Suprapubic skin (tissue), 4 donors: ENCODE measurements around the gene EPB41. TPM values are rescaled to one million over a fixed set of nuclear protein-coding genes. Genes with fewer than 3 reads are reported as not detected.
"Not testable (repeated sequence)": the region's sequence is repeated elsewhere in the genome, so short reads cannot be mapped to it uniquely, and the experiment has no call there.

ENCODE experiments used
- DNase-seq, 2 donors: peaks; one replicate each; pipeline ENCODE4 v3.0.0-alpha.2; 2019; ENCODE audit warnings: low spot score in 2 of 2
- H3K27ac ChIP-seq: fragments of 200-600 bp; sonication (generic); one replicate; pipeline ENCODE4 v1.5.1; 2019
- H3K27me3 ChIP-seq: fragments of 200-600 bp; sonication (generic); one replicate; pipeline ENCODE4 v1.5.1; 2019
- H3K36me3 ChIP-seq: fragments of 200-600 bp; sonication (generic); one replicate; pipeline ENCODE4 v1.5.1; 2019
- H3K4me1 ChIP-seq: fragments of 200-600 bp; sonication (generic); one replicate; pipeline ENCODE4 v1.5.1; 2019
- H3K4me3 ChIP-seq: fragments of 200-600 bp; sonication (generic); one replicate; pipeline ENCODE4 v1.5.1; 2019; ENCODE audit warnings: mild to moderate bottlenecking
- H3K9me3 ChIP-seq: fragments of 200-600 bp; sonication (generic); one replicate; pipeline ENCODE4 v1.5.1; 2019
- CTCF ChIP-seq, 2 donors: fragments of 200-600 bp in 1 of 2; fragments of 450-650 bp in 1 of 2; sonication (generic) in 1 of 2; IDR thresholded peaks; one replicate each; pipeline ENCODE4 v1.5.1; 2016 to 2019; ENCODE audit warnings: antibody characterized with exemption in 2 of 2, mild to moderate bottlenecking in 1 of 2, moderate library complexity in 1 of 2
- EP300 ChIP-seq: sonication (generic); formaldehyde crosslinking; IDR thresholded peaks from one replicate; pipeline ENCODE4 v1.6.1; 2017; ENCODE audit warnings: antibody characterized with exemption
- POLR2A ChIP-seq, 2 donors: fragments of 450-650 bp; IDR thresholded peaks; one replicate each; pipeline ENCODE4 v1.6.1; 2017; ENCODE audit warnings: antibody characterized with exemption in 2 of 2, mild to moderate bottlenecking in 2 of 2, moderate library complexity in 2 of 2
- POLR2AphosphoS5 ChIP-seq, 3 donors: sonication (generic); formaldehyde crosslinking; IDR thresholded peaks; one replicate each; pipeline ENCODE4 v1.6.1; 2017; ENCODE audit warnings: antibody characterized with exemption in 3 of 3
- WGBS: methylation state at CpG from one replicate; pipeline ENCODE4 v1.1.5; 2018; 5-methylcytosine and 5-hydroxymethylcytosine counted together
- total RNA-seq, 4 donors: library from RNA; depleted of rRNA; stranded (reverse); fragments of >200 nt; gene quantifications; one replicate each; pipeline ENCODE4 v1.1.0, GENCODE V29; 2016

Gene EPB41
- total RNA-seq, 4 donors from 2014 or later = 45.7 to 79.5 (median 67.1) TPM

GRCh38 chr1:29032841-29033240 is 118.5 kb downstream of the EPB41 start:
- WGBS = 81% methylated on average over 4 of the region's 4 CpGs
- H3K36me3 ChIP-seq = peaks cover 11% of the 10 kb centered on the region
- no peaks in the 10 kb centered on the region for H3K27me3 ChIP-seq

DNA sequence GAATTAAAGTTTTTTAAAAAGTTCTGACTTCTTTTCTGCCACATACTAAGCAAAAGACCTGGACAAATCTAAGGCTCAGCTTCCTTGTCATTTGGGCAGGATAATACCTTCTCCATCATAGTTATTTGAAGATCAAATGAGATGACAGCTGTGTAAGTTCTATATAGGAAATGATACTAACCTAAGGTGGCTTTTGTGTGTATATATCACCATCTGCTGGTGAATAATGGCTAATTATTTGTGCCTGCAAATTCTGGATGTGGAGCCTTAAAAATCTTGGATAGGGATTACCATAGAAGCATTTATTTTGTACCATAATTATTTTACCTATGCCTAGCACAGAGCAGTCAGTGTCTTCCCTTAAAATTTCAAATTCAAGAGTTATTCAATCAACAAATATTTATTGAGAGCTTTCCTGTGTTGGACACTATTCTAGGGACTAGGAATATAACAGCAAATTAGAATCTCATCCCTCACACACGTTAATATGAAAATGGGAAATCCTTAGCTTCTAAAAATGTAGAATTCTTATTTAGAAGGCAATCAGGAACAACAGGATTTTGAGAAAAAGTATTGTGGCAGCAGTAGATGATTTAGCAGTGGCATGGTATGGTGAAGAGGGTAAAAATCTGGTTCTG is 119.6 kb downstream of the EPB41 start:
- DNase-seq = no peak
- no peak for TF ChIP-seq POLR2AphosphoS5 (IDR thresholded peaks at IDR 0.05)
- TF ChIP-seq CTCF (IDR thresholded peaks at IDR 0.05) = peak in 1 of 2 donors; percentile 48
- TF ChIP-seq POLR2A (IDR thresholded peaks at IDR 0.05) = no peak
- Histone ChIP-seq H3K4me3 (no peak overlapping the region), H3K27ac (no peak overlapping the region), H3K27me3 (no peaks in the 10 kb centered on the region), H3K9me3 (no peaks in the 10 kb centered on the region), H3K4me1 (no peaks in the 10 kb centered on the region), H3K36me3 (peaks cover 11% of the 10 kb centered on the region)
- WGBS = 70% methylated on average over 1 of the region's 1 CpG

More at GRCh38 chr1:29032841-29033240, 118.5 kb downstream of the EPB41 start:
- Histone ChIP-seq H3K27ac (no peak overlapping the region), H3K9me3 (no peaks in the 10 kb centered on the region), H3K4me3 (no peak overlapping the region), H3K4me1 (no peaks in the 10 kb centered on the region)
- no peak for DNase-seq
- no peak for TF ChIP-seq CTCF (IDR thresholded peaks at IDR 0.05)
- TF ChIP-seq POLR2A (IDR thresholded peaks at IDR 0.05) = no peak
- TF ChIP-seq EP300 = no peak
- TF ChIP-seq POLR2AphosphoS5 (IDR thresholded peaks at IDR 0.05) = no peak

GRCh38 chr1:29043274-29043965 is 129.1 kb downstream of the EPB41 start:
- H3K4me1 ChIP-seq = no peaks in the 10 kb centered on the region
- H3K36me3 ChIP-seq = peaks cover 15% of the 10 kb centered on the region
- H3K27ac ChIP-seq = no peak overlapping the region
- no peak overlapping the region for H3K4me3 ChIP-seq
- H3K9me3 ChIP-seq = no peaks in the 10 kb centered on the region
- WGBS = 80% methylated on average over 6 of the region's 6 CpGs
- H3K27me3 ChIP-seq = no peaks in the 10 kb centered on the region
- no peak for DNase-seq
- no peak for TF ChIP-seq POLR2AphosphoS5 (IDR thresholded peaks at IDR 0.05)
- no peak for TF ChIP-seq EP300
- TF ChIP-seq POLR2A (IDR thresholded peaks at IDR 0.05) = no peak
- TF ChIP-seq CTCF (IDR thresholded peaks at IDR 0.05) = no peak

GRCh38 chr1:29044010-29044409 is 129.6 kb downstream of the EPB41 start:
- peaks cover 15% of the 10 kb centered on the region for H3K36me3 ChIP-seq
- DNase-seq = no peak
- no peaks in the 10 kb centered on the region for H3K9me3 ChIP-seq
- H3K4me1 ChIP-seq = no peaks in the 10 kb centered on the region
- no peaks in the 10 kb centered on the region for H3K27me3 ChIP-seq
- no peak overlapping the region for H3K4me3 ChIP-seq
- TF ChIP-seq POLR2A (IDR thresholded peaks at IDR 0.05) (no peak), EP300 (no peak), CTCF (IDR thresholded peaks at IDR 0.05) (no peak), POLR2AphosphoS5 (IDR thresholded peaks at IDR 0.05) (no peak)
- no peak overlapping the region for H3K27ac ChIP-seq

DNA sequence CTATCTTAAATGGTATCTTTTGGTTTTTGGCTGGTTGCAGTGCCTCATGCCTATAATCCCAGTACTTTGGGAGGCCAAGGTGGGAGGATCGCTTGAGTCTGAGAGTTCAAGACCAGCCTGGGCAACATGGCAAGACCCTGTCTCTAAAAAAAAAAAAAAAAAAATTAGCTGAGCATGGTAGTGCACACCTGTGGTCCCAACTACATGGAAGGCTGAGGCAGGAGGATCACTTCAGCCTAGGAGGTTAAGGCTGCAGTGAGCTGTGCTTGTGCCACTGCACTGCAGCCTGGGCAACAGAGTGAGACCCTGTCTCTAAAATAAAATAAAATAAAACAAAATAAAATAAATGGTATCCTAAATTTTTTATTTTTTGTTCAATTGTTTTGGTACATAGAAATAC is 131.3 kb downstream of the EPB41 start:
- not testable (repeated sequence) for DNase-seq, H3K36me3 ChIP-seq, H3K27me3 ChIP-seq, H3K4me3 ChIP-seq, H3K27ac ChIP-seq, H3K4me1 ChIP-seq, H3K9me3 ChIP-seq
- WGBS = 100% methylated on average over 1 of the region's 1 CpG
